ENCODE results near the gene RGS21. TPM values are rescaled to one million over a fixed set of nuclear protein-coding genes. Genes with fewer than 3 reads are reported as not detected.

The RGS21 gene
- total RNA-seq, 1 experiment from 2014 or later = not detected

GRCh38 chr1:192270398-192270797 is 46.4 kb upstream of the RGS21 start (continued):
- TF ChIP-seq CTCF (IDR thresholded peaks at IDR 0.05 in 2 of 3, conservative IDR thresholded peaks at IDR 0.05 in 1 of 3; ENCODE audit: borderline replicate concordance in 1 of 3, insufficient read depth in 1 of 3, low read depth in 2 of 3, low read length in 2 of 3) (no peak), RAD21 (IDR thresholded peaks at IDR 0.05; ENCODE audit: low read depth) (no peak)

GRCh38 chr1:192272732-192273131 is 44.1 kb upstream of the RGS21 start:
- ChIA-PET CTCF (no interaction called here), RAD21 (ENCODE audit: low non-redundant PET in 1 of 2, low total read pairs in 2 of 2, uncharacterized antibody in 2 of 2, unreplicated experiment in 2 of 2) (no interaction called here)

GRCh38 chr1:192274588-192274987 is 42.2 kb upstream of the RGS21 start:
- ChIA-PET RAD21 (ENCODE audit: low non-redundant PET in 1 of 2, low total read pairs in 2 of 2, uncharacterized antibody in 2 of 2, unreplicated experiment in 2 of 2) (no interaction called here), CTCF (no interaction called here), POLR2A (no interaction called here)
- H2AFZ ChIP-seq (ENCODE audit: low read depth, low read length, poor library complexity, severe bottlenecking) = no peak overlapping the region
- H3K9me2 ChIP-seq (ENCODE audit: insufficient read depth) = no peaks in the 10 kb centered on the region; the same call in 1 of the 2 replicates
- H3K4me3 ChIP-seq (replicated peaks in 1 of 2; ENCODE audit: low read depth in 1 of 2, low read length in 2 of 2) = no peak overlapping the region
- H3K79me2 ChIP-seq (ENCODE audit: insufficient read depth, low read length) = no peaks in the 10 kb centered on the region
- H3K4me2 ChIP-seq (ENCODE audit: low read length) = no peak overlapping the region
- no peak for ATAC-seq
- intact Hi-C loops (cut with micrococcal nuclease) = no loop called here
- TF ChIP-seq POLR2AphosphoS5 (IDR thresholded peaks at IDR 0.05; ENCODE audit: low read depth, low read length) (no peak), ZFX (IDR thresholded peaks at IDR 0.05) (no peak), ELF1 (IDR thresholded peaks at IDR 0.05; ENCODE audit: borderline replicate concordance, low read depth) (no peak), CEBPB (IDR thresholded peaks at IDR 0.05; ENCODE audit: low read depth) (no peak), SIN3A (IDR thresholded peaks at IDR 0.05; ENCODE audit: low read depth) (no peak), EZH2 (IDR thresholded peaks at IDR 0.05) (no peak)
- H4K20me1 ChIP-seq (ENCODE audit: insufficient read depth) = no peaks in the 10 kb centered on the region
- no peak overlapping the region for H3K27ac ChIP-seq (ENCODE audit: low read depth, low read length)
- H3K9ac ChIP-seq (ENCODE audit: low read length) = no peak overlapping the region
- no peaks in the 10 kb centered on the region for H3K4me1 ChIP-seq (ENCODE audit: control insufficient read depth in 1 of 2, insufficient read depth in 2 of 2, low read length in 2 of 2)
- no peaks in the 10 kb centered on the region for H3K9me3 ChIP-seq (ENCODE audit: control insufficient read depth in 1 of 2, insufficient read depth in 1 of 2, low read depth in 1 of 2, low read length in 2 of 2)
- no peak for DNase-seq (ENCODE audit: low read depth, low spot score)
- H3K27me3 ChIP-seq (ENCODE audit: insufficient read depth, low read length) = no peaks in the 10 kb centered on the region
- no peaks in the 10 kb centered on the region for H3K36me3 ChIP-seq (ENCODE audit: control insufficient read depth in 1 of 2, insufficient read depth in 2 of 2, low read length in 2 of 2)
- no TSS peak for BruUV-seq (replicated peaks)

More at GRCh38 chr1:192272732-192273131, 44.1 kb upstream of the RGS21 start:
- Histone ChIP-seq H3K27ac (ENCODE audit: low read depth, low read length) (no peak overlapping the region), H3K9me3 (ENCODE audit: control insufficient read depth in 1 of 2, insufficient read depth in 1 of 2, low read depth in 1 of 2, low read length in 2 of 2) (no peaks in the 10 kb centered on the region), H4K20me1 (ENCODE audit: insufficient read depth) (no peaks in the 10 kb centered on the region), H2AFZ (ENCODE audit: low read depth, low read length, poor library complexity, severe bottlenecking) (no peak overlapping the region), H3K79me2 (ENCODE audit: insufficient read depth, low read length) (no peaks in the 10 kb centered on the region), H3K4me3 (replicated peaks in 1 of 2; ENCODE audit: low read depth in 1 of 2, low read length in 2 of 2) (no peak overlapping the region), H3K36me3 (ENCODE audit: control insufficient read depth in 1 of 2, insufficient read depth in 2 of 2, low read length in 2 of 2) (no peaks in the 10 kb centered on the region), H3K9me2 (ENCODE audit: insufficient read depth) (no peaks in the 10 kb centered on the region), H3K4me1 (ENCODE audit: control insufficient read depth in 1 of 2, insufficient read depth in 2 of 2, low read length in 2 of 2) (no peaks in the 10 kb centered on the region), H3K27me3 (ENCODE audit: insufficient read depth, low read length) (no peaks in the 10 kb centered on the region), H3K4me2 (ENCODE audit: low read length) (no peak overlapping the region), H3K9ac (ENCODE audit: low read length) (no peak overlapping the region)
- intact Hi-C loops (cut with micrococcal nuclease) = no loop called here
- POLR2A ChIA-PET = no interaction called here
- DNase-seq (ENCODE audit: low read depth, low spot score) (no peak), ATAC-seq (no peak)
- BruUV-seq (replicated peaks) = no TSS peak
- no peak for TF ChIP-seq RAD21 (IDR thresholded peaks at IDR 0.05; ENCODE audit: low read depth)
- TF ChIP-seq CBX3 (IDR thresholded peaks at IDR 0.05; ENCODE audit: low read depth) = no peak
- no peak for TF ChIP-seq ZFX (IDR thresholded peaks at IDR 0.05)
- no peak for TF ChIP-seq CEBPB (IDR thresholded peaks at IDR 0.05; ENCODE audit: low read depth)
- no peak for TF ChIP-seq ELF1 (IDR thresholded peaks at IDR 0.05; ENCODE audit: borderline replicate concordance, low read depth)
- no peak for TF ChIP-seq SRF (IDR thresholded peaks at IDR 0.05; ENCODE audit: low read depth)
